Stimulated activated CD8-positive, alpha-beta memory T cell treated with anti-CD3 and anti-CD28 coated beads, Interleukin-15, amount 100 ng/mL, for 24 hours (primary cell): ENCODE results near the gene SDK1.
"Not testable (repeated sequence)": the region's sequence is repeated elsewhere in the genome, so short reads cannot be mapped to it uniquely, and the experiment has no call there.

Experiments
- DNase-seq: peaks from one replicate; pipeline ENCODE4 v3.0.0-alpha.2; 2020; ENCODE audit warnings: low read depth

SDK1 gene

GRCh38 chr7:3582145-3582544 is 281.1 kb downstream of the SDK1 start:
- DNase-seq = not testable (repeated sequence)

GRCh38 chr7:3585826-3586225 is 284.8 kb downstream of the SDK1 start:
- DNase-seq = no peak

- DNase-seq = no peak
These were observed 287.3 kb downstream of the SDK1 start for GRCh38 chr7:3588341-3588740.

DNA sequence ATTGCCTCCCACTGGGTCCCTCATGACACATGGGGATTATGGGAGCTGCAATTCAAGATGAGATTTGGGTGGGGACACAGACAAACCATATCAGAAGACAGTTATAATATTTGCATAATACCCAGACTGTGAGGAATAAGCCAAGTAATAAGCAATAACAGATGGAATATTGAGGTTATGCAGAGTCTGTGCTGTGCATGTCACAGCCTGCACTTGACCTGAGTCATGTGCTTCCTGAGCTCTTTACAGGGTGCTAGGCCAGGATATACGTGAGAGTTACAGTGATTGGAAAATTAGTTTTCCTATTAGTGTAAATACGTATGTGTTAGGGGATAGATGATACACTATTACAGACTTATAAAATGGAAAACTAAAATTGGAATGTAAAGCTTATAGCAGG is 288.7 kb downstream of the SDK1 start:
- no peak for DNase-seq

DNA sequence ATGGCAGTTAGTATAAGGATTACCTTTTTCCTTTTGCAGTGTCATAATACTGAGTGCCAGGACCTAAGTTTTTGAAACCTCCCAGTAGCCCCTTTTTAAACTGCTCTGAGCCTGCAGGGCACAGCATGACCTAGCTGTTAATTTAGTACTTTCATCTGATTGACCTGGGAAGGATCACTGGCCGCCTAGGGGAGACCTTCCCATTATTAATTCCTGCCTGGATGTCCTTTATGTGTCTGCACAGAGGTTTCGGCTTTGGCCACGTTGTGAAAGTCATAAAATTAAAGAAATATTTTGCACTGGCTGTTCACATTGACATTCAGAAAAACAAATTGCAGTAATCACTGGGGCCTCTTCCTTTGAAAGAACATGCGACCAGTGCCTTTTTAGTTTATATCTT is 290.2 kb downstream of the SDK1 start:
- DNase-seq = no peak

GRCh38 chr7:3591944-3592343 is 290.9 kb downstream of the SDK1 start:
- no peak for DNase-seq

GRCh38 chr7:3592401-3593134 is 291.5 kb downstream of the SDK1 start:
- DNase-seq = no peak

DNA sequence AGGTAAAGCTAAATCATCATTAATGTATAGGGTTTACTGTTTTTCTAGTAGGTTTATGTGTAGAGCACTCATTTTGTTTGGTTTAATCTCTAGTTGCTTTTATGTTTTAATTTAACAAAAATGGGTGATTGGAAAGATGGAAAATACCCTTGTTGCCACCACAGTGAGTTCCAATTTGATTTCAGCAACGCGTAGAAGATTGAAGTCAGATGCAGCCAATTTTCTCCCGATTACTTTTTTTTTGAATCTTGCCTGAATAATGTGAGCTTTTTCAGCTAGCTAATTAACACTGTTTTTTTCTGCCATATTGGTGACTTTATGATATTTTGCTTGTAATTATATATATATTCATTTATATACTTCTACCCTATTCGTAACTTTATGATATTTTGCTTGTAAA is 293.8 kb downstream of the SDK1 start:
- no peak for DNase-seq

DNA sequence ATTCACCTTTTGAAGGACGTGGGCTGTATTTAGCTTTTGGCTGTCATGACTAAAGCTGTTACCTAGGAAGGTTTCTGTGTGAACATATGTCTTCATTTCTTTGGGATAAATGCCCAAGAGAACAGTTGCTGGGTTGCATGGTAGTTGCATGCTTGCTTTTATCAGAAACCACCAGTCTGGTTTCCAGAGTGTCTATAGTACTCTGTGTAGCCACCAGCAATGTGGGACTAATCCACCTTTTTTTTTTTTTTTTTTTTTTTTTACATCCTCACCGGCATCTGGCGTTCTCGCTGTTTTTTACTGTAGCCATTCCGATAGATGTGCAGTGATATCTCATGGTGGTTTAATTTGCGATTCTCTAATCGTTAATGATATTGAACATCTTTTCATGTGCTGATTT is 297.8 kb downstream of the SDK1 start:
- DNase-seq = no peak

DNA sequence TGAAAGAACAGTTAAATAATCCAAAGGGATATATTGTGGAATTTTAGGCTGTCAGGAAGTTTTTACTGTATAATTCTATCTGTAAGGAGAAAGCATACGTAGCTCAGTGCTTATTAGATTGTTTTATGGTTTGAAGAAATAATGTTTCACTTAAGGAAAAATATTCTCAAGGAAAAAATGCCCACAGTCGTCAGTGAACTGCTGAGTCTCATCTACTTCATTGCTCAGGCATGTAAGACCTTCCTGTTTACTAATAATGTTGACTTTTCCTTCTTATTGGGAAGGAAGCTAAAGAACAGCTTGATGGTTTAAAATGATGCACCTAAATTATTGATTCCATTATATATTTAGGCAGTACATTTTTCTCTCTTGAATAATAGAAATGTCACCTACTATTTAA is 304.2 kb downstream of the SDK1 start:
- DNase-seq = no peak

GRCh38 chr7:3606436-3606835 is 305.4 kb downstream of the SDK1 start:
- no peak for DNase-seq

DNA sequence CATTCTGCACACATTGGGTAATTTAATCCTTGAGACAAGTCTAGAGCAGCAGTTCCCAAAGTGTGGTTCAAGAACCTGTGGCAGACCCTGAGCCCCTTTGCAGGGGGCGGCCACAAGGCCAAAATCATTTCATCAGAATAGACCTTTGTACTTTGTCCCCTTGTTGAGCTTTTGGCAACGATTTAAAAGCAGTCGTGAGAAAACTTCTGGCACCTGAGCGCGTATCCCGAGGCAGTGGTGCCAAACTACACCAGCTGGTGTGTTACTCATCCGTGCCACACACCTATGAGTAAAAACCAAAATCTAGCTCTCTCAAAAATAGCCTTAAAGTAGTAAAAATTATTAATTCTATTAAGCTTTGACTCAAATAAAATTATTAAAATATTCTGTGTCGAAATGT is 306.8 kb downstream of the SDK1 start:
- DNase-seq = no peak

DNA sequence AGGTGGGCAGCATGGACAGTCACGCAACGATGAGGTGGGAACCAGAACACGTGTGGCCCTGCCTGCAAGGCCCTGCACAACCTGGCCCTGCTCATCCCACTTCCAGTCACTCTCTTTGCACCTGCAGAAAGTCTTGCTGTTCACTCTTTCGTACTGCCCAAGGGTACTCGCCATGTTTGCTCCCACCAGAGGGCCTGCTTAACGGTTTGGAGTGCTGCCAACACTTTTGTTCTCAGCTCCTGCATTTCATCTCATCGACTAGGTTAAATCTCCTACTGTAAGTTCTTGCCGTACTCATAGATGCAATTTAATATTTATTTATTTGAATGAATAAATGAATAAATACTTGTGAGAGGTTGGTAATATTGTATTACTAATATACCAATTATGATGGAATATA is 315.3 kb downstream of the SDK1 start:
- DNase-seq = no peak

- no peak for DNase-seq
These were observed 329.0 kb downstream of the SDK1 start for GRCh38 chr7:3630081-3630480.

- no peak for DNase-seq
These were observed 333.3 kb downstream of the SDK1 start for GRCh38 chr7:3634396-3634795.

- DNase-seq = no peak
These were observed 335.2 kb downstream of the SDK1 start for GRCh38 chr7:3636131-3636860.

DNA sequence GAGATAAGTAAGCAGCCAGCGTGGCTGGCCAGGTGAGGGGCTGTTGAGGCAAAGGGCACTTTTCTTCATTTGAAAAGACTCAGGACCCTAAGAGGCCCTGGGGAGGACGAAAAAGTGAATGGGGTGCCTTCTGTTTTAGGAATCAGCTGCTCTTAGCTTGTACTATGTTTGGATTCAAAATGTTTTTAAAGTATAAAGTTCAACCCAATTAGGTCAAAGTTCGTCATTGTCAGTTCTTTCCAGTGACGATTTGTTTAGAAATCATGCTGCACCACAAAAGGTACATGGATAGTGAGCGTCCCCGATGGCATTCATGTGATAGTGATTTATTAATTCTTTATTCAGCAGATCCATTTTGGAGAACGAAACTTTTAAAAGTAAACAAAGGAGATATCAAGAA is 338.2 kb downstream of the SDK1 start:
- DNase-seq = no peak

GRCh38 chr7:3641582-3641981 is 340.5 kb downstream of the SDK1 start:
- DNase-seq = no peak

DNA sequence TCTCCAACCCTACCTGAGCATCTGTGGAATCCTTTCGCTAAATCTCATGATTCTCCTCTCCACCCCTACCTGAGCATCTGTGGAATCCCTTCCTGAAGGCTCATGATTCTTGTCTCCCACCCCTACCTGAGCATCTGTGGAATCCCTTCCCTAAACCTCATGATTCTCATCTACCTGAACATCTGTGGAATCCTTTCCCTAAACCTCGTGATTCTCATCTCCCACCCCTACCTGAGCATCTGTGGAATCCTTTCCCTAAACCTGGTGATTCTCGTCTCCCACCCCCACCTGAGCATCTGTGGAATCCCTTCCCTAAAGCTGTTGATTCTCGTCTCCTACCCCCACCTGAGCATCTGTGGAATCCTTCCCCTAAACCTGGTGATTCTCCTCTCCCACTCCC is 342.0 kb downstream of the SDK1 start:
- DNase-seq = no peak

DNA sequence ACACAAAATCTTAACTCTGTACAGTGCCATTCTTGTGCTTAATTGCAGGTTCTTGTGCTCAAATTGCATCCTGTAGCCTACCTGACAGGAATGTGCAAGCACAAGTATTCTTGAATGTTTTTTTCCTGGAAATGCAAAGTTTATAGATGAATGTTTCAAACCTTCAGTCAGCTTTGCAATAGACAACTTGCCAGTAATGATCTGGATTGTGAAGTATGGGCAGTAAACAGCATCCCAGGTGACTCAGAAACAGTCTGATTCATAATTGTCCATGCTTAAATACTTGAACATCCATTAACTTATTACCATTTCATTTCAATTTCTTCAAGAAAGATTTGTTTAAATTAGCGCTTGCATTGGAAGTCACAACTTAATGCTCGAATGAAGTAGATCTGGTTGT is 347.2 kb downstream of the SDK1 start:
- DNase-seq = no peak

DNA sequence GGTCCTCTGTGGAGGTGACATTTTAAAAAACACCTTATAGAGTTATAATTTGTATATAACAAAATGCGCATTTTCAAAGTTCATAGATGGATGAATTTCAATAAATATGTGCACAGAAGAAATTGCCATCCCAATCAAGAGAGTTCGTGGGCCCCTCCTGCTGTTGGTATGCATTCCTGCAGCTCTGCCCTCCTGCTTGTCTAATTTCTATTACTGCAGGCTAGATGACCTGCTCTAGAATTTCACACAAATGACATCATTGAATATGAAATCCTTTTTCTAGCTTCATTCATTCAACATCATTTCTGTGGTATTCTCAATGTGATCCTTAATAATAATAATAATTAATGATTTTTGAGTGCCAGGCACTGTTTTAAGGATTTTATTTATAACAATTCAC is 348.2 kb downstream of the SDK1 start:
- no peak for DNase-seq

DNA sequence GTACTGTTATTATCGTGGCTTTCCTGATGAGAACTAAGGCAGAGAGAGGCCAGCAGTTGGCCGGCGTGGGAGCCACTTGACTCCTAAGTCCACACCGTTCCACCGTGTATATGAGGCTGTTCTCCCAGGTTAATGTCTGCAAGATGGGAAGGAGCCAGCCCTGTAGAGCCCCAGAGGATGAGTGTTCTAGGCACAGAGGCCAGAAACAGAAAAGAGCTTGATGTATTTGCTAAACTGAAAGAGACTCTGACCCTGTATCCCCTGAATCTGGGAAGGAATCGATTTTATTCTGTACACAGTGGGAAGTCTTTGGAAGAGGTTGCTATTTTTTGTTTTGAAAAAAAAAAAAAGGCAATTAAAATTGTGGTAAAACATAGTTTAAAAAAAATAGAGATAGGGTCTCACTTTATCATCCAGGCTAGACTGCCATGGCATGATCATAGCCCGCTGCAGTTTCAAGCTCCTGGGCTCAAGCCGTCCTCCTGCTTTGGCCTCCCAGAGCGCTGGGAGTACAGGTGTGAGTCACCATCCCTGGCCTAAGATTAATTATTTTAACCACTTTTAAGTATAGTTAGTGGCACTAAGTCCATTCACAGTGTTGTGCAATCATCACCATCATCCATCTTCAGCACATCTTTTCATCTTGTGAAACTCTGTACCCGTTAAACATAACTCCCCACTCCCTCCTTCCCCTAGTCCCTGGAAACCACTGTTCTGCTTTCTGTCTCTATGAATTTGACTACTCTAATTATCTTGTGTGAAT is 348.8 kb downstream of the SDK1 start:
- DNase-seq = no peak

GRCh38 chr7:3650844-3651243 is 349.8 kb downstream of the SDK1 start:
- DNase-seq = no peak
